Thyroid gland (tissue), 4 donors: ENCODE results near the gene UBA3.

ENCODE experiments used
- POLR2A ChIP-seq, 2 donors: fragments of 450-650 bp; IDR thresholded peaks; one replicate each; pipeline ENCODE4 v1.6.1; 2017; ENCODE audit warnings: antibody characterized with exemption in 2 of 2, mild to moderate bottlenecking in 2 of 2, moderate library complexity in 1 of 2
- TF ChIP-seq, protein P1 (sequence below), 6 experiments: fragments of 200-600 bp in 3 of 6; fragments of 450-650 bp in 3 of 6; sonication (generic) in 3 of 6; IDR thresholded peaks; one replicate each; pipeline ENCODE4 v1.5.1; 2016 to 2019; ENCODE audit warnings: antibody characterized with exemption in 6 of 6, mild to moderate bottlenecking in 2 of 6, inconsistent platforms in 1 of 6, moderate library complexity in 1 of 6

DNA sequence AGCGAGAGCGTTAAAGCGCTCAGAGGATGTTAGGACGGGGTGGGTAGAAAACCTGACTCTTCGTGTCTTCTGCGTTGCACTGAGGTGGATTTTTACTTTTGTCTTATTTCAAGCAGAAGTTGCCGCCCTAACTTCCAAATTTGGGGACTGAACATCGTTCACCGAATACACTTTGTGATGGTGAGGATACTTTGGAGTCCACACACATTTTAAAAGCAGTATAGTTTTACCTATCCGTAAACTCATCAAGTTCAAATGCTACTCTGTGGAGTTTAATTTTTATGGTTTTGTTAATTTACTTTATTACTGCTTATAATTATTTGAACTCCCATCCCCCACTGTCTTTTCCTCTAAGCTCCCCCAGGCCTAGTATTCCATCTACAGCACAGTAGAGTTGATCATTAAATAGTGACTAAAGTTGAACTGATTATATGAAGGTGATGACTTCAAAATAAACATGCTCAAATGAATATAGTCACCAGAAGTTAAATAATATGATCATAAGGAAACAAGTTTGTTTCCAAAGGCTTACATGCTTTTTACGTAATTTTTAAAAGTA, 66.1 kb downstream of the UBA3 start:
- TF ChIP-seq, protein P1, sequence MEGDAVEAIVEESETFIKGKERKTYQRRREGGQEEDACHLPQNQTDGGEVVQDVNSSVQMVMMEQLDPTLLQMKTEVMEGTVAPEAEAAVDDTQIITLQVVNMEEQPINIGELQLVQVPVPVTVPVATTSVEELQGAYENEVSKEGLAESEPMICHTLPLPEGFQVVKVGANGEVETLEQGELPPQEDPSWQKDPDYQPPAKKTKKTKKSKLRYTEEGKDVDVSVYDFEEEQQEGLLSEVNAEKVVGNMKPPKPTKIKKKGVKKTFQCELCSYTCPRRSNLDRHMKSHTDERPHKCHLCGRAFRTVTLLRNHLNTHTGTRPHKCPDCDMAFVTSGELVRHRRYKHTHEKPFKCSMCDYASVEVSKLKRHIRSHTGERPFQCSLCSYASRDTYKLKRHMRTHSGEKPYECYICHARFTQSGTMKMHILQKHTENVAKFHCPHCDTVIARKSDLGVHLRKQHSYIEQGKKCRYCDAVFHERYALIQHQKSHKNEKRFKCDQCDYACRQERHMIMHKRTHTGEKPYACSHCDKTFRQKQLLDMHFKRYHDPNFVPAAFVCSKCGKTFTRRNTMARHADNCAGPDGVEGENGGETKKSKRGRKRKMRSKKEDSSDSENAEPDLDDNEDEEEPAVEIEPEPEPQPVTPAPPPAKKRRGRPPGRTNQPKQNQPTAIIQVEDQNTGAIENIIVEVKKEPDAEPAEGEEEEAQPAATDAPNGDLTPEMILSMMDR (IDR thresholded peaks at IDR 0.05) = no peak
- TF ChIP-seq POLR2A (IDR thresholded peaks at IDR 0.05) = no peak
